GM21723 (cell line): ENCODE data around the gene ACACA.
"Not testable (repeated sequence)": the region's sequence is repeated elsewhere in the genome, so short reads cannot be mapped to it uniquely, and the experiment has no call there.

Source experiments
- ATAC-seq: cut with Tn5 transposase; IDR thresholded peaks from one replicate; pipeline ENCODE4 v1.9.1; 2021; ENCODE audit warnings: mild to moderate bottlenecking, moderate library complexity; ENCODE audit not compliant: unreplicated experiment

The ACACA gene

GRCh38 chr17:37084372-37084771 lies 322.3 kb downstream of the ACACA start:
- no peak for ATAC-seq

GRCh38 chr17:37083456-37083855 lies 323.2 kb downstream of the ACACA start:
- no peak for ATAC-seq

DNA sequence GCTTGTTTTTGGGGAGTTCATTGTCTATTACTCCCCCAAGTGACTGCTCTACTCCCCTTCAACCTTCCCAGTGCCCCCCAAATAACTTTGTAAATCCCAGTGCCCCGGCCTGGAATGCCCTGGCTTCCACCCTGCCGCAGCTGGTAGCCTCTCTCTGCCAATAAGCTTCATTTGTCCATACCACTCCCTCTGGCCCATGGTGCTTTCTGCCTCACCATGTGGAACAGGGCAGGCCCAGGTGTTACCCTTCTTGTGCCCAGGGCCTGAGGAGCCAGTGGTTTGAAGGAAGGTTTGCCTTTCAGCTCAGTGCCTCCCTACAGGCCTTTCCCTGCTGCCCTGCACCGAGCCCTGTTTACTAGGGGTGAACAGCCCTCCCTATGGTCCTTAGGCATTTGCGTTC lies 323.7 kb downstream of the ACACA start:
- ATAC-seq = no peak

GRCh38 chr17:37082311-37082860 lies 324.2 kb downstream of the ACACA start:
- ATAC-seq = no peak

- ATAC-seq = no peak
Measured at GRCh38 chr17:37081287-37081686, 325.3 kb downstream of the ACACA start.

GRCh38 chr17:37079735-37080134 lies 326.9 kb downstream of the ACACA start:
- ATAC-seq = no peak

- ATAC-seq = no peak
Measured at GRCh38 chr17:37079065-37079708, 327.4 kb downstream of the ACACA start.

GRCh38 chr17:37073464-37073863 lies 333.2 kb downstream of the ACACA start:
- ATAC-seq = not testable (repeated sequence)

DNA sequence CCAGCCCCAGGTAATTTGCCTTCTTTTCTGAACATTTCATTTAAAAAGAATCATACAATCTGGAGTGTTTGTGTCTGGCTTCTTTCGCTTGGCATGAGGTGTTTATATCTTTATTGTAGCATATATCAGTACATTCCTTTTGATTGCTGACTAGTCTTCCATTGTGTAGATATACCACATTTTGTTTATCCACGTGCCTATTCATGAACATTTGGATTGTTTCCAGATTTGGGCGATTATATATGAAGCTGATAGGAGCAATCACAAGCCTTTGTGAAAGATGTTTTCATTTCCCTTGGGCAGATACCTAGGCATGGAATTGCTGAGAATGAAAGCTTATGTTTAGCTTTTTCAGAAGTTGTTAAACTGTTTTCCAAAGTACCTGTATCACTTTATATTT lies 337.5 kb downstream of the ACACA start:
- no peak for ATAC-seq

- ATAC-seq = no peak
Measured at GRCh38 chr17:37068266-37068665, 338.4 kb downstream of the ACACA start.

DNA sequence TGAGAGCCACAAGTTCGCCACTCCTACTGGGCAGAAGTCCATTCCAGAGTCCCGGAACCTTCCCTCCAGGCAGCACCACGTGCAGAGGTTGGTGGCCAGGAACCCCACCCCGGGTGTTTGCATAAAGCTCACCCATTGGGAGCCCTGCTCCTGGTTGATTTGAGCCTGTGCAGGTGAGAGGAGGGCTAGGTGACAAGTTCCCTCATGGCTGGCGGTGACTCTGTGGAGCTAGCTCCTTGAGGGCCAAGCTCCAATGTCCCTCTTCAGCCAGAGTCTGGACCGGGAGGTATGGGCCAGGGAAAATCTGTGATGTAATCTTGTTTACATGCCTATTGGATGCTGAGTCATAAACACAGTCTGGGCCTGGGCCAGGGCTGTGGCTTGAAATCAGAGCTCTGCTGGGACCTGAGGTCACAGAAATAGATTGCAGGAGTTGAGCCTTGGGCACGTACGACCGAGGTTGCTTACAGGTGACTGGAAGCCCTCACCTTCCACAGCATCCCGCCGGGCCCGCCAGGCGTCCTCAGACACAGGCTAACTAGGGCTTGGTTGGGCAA lies 339.0 kb downstream of the ACACA start:
- ATAC-seq = no peak

DNA sequence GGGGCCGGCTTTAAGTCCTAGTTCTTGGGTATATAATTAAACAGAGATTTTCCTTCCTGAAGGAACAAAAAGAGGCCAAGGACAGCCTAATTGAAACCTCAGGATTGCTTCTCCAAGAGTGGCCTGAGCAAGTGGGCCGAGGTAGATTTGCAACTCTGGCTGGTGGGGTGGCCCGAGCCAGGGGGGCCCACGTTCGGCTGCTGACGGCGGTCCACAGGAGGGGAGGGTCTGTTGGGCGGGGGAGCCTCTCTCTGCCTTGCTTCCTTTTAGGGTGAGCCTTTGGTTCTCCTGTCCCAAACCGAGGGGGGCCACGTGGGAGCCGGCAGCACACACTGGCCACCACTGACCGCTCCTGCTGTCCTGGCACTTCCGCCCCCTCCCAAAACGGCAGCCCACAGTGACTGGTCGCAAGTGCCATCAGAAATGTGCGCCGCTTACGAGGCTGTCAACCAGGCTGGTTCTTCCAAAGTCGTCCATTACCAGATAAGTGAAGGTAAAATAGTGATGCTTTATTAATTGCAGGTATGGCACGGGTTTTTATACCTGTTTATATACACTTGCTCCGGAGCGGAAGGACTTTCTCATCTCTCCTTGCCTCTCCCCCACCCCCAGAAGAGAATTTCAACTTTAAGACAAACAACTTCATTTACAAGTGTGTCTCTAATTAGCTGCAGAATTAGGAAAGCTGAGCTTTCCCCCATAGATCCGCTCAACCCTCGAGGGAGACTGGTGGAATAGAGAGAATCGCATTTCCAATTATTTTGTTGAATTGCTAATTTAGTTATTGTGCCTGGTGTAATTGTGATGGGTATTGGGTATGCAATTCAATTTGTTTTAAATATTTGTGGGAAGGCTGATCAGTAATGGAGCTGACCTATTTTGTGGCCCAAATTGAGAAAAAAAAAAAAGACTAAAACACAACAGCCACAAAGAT lies 340.0 kb downstream of the ACACA start:
- no peak for ATAC-seq

DNA sequence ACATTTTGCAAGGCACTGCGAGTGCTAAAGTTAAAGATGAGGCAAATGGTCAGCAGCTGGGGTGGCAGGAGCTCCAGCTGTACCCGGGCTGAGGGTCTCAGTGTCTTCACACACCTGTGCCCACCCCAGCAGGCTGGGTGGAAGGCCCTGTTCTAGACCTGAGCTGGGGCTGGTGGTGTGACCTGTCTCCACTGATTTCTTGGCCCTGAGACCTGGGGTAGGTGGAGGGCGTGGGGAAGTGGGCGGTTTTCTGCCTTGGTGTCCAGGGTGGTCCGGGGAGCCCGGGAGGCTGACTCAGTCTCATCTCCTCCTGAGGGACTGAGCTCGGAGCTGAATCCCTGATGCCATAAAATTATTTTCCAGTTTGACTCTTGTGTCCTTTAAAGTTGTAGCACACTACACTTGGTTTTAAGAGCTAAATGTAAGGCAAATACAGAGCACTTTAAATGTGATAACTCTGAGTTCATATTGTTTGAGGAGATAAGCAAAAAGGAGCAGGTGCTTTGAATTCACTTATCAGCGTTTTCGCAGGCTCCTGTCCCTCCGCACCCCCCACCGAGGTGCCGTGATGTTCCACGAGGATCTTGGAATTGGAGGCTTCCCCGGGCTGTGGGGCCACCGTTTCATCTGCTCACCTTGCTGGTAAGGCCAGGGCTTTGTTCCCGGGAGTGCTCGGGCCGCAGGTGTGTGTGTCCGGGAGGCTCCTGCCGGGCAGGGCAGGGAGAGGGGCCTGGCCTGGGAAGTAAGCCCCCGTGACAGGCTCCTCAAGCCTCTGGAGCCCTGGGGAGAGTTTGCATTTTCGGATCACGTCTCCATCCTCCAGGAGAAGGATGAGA lies 340.9 kb downstream of the ACACA start:
- ATAC-seq = no peak

GRCh38 chr17:37064956-37065355 lies 341.7 kb downstream of the ACACA start:
- no peak for ATAC-seq

- ATAC-seq = no peak
Measured at GRCh38 chr17:37064206-37064605, 342.4 kb downstream of the ACACA start.

DNA sequence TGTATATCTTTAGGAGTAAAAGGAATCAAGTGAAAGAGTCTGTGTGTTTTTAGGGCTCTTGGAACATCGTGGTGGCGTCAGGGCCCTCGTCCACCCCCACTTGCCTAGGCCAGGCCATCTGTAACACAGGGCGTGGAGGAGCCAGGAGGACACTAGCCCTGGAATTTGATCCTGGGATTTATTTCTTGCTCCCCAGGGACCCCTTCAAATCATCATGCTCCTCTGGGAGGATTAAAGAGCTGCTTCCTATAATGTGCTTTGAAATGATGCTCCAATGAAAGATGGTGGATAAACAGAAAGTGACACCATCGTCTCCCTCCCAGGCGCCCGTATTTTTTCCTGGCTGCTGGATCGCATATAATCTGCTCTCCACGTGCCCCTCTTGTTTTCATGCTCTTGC lies 344.6 kb downstream of the ACACA start:
- no peak for ATAC-seq

DNA sequence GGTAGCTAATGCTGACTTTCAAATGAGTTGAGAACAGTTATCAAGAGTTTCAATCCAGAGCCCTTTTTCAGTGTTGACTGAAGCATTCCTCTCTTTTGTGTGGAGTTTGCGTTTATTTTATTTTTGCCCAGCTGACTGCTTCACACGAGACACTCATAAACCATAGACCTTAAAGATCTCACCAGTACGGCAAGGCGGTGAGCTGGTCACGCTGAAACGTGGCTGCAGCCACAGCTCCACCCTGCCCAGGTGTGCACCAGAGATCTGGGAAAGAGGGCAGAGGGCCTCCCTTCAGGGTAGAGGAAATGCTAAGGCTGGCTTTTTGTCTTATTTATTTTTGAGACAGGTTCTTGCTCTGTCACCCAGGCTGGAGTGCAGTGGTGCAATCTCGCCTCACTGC lies 345.7 kb downstream of the ACACA start:
- ATAC-seq = no peak

DNA sequence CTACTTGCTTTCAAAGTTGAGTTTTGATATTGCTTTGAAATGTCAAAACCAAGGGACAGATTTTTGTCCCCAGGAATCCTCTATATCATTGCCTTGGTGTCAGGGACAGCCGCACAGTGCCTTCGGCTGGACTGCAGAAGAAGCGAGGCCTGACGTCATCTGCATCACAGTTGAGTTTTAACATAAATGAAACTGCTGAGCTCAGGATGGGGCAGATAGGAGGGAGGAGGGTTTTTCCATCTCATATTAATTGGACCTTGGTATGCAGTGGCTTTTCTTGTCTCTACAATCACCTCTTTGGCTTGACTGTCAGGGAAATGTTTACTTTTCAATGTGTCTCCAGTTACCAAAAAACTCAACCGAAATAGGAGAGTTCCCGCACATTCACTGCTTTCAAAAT lies 346.5 kb downstream of the ACACA start:
- ATAC-seq = no peak

DNA sequence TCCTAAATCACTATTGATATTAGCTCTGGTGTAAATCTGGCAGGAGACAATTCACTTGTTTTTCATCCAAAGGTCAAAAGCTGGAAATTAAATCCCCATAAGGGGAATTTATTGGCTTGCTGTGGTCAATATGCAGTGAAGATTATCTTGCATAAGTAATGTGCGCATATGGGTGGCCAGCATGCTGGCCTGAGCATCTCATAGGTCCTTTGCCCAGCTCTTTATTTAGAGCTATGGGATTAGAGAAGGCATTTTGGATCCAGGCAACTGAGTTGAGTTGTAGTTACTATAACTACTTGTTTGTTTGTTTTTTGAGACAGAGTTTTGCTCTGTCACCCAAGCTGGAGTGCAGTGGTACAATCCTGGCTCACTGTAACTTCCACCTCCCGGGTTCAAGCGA lies 347.1 kb downstream of the ACACA start:
- ATAC-seq = no peak

DNA sequence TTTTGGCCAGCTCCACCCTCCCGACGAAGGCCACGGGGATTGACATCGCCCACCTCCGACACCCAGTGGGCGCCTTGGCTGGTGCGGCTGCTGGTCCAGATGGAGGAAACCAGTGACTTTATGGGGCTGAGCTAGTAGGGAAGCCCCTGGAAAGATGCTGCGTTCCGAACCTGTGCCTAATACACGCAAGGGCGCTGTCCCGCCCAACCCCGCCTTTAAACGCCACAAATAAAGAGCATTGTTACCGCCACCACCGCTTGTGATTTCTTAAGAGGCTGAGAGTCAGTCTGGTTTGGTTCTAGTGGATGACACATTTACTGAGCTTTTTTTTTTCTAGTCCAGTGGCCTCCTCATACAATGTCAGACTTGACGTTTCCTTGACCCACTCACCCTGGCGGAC lies 350.0 kb downstream of the ACACA start:
- ATAC-seq = no peak

- no peak for ATAC-seq
Measured at GRCh38 chr17:37054894-37055293, 351.7 kb downstream of the ACACA start.
